IPS-11a (cell line): ENCODE measurements around the gene DGCR2.
"Not testable (repeated sequence)": the region's sequence is repeated elsewhere in the genome, so short reads cannot be mapped to it uniquely, and the experiment has no call there.

ENCODE experiments used
- H3K4me3 ChIP-seq: one replicate; pipeline ENCODE4 v1.5.1; 2013; ENCODE audit warnings: low read depth, low read length, control low read depth

Gene DGCR2

DNA sequence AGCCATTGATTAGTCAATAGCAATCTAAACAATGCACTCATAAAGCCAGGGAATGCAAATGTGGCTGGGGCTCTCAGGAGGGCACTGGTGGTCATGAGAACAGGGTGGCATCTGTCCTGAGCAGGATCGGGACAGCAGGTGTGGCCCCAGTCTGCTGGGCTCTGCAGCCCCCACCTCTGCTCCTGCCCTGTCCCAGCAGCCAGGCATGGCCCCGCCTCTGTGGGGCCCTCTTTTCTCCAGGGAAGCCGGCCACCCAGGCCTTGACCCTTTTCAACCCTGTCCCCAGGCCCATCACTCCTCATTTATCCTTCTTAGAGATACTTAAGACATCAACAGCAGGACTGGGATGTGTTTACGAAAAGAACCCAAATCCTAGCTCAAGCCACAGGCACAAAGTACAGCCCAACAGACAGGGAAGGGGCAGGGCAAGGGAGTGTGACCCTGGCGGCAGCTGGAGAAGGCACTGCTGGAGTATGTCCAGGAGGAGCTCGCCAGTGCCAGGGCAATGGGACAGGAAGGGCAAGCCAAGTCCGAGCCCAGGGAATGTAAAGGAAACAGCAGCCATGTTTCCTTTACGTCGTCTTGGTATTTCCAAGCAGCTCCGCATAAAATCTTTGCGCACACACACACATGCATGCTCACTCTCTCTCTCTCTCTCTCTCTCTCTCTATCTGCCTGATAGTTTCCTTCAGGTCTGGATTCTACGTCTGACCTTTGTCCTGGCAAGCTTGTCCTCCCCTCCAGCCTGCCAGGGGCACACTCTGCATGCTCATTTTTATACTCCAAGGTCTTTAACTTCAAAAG is 59.9 kb downstream of the DGCR2 start:
- H3K4me3 ChIP-seq = no peak overlapping the region

DNA sequence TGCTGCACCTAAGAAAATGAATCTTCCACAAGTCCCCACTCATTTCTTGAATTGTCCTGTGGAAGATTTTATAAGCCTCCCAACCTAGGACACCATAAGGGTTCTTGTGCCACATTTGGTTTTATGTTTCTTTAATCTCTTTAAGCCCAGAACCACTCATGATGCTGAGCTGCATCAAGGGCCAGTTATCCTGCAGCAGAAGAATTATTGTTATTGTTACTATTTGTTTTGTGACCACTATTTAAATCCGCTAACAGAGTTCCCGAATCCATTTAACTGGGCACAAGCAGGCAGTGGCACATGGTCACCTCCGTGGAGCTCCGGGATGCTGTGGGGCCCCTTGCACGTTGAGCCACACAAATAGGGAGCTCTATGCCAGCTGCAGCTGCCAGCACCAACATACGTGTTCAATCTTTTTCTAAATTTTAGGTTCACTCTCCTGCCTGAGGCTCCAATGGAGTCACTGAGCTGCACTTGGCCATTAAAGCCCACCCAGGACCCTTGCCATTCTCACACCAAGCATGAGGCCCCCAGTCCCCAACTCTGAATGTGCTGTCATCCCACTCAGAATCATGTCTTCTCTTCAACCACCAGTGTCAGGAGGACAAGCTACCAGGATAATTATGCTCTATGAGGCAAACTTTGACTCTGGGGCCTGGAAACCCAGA is 60.6 kb downstream of the DGCR2 start:
- no peak overlapping the region for H3K4me3 ChIP-seq

DNA sequence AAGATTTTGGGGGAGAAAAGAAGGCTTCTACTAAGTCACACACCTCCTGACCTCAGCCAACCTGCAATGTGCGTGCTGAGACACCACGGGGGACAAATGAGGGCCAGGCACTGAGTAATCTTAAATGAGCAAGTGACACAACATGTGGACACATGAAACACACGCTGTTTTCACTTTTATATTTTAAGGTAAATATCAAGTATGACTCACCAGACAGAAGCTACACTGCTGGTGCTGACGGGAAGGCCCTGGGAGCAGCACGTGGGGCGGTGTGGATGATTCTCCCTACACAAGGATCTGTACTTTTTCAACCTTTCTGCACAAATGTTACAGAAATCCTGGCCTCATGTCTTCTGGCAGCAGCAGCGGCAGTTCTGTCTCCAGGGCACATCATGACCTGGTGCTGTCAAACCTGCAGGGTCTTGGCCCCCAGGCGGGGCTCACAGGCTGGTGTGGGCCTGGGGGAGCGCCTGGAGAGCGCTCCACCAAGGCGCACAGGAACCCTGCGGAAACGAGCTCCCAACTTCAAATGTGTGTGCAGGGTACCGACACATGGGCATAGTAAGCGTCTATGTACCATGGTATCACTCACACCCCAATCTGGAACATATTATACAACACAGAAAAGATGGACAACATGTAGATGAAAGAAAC is 61.7 kb downstream of the DGCR2 start:
- no peak overlapping the region for H3K4me3 ChIP-seq

DNA sequence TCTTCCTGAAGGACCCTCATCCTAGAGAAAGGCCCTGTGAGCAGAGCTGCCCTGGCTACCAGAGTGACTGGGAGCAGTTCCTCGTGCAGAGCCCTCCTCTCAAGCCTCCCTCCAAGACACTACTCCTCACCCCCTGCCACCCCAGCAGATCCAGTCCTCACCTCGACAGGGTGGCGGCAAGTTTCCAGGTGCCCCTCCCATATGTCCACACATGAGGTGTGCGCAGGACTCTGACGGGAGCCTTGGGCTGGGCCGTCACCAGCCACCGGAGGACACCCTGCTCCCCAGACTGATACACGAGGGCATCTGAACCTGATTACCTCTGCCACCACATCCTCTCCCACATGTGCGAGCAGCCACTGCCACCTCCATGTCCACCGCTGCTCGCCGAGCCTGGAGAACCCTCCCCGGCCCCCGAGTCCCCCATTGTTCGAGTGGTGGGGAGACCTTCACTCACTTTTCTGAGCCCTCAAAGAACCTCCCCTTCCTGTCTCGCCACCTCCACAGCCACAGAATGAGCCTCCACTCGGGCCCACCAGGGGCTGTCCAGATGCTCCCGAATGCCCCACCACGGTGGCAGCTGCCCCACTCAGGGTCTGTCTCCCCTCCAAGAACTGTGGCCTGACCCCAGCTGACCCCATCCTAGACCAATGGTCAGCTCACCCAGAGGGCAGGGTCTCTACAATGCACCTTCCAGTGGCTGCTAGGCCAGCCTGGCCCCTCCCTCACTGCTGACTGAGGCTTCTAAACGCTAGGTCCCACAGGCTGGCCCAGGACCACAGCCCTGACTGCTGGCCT is 62.5 kb downstream of the DGCR2 start:
- H3K4me3 ChIP-seq = no peak overlapping the region

DNA sequence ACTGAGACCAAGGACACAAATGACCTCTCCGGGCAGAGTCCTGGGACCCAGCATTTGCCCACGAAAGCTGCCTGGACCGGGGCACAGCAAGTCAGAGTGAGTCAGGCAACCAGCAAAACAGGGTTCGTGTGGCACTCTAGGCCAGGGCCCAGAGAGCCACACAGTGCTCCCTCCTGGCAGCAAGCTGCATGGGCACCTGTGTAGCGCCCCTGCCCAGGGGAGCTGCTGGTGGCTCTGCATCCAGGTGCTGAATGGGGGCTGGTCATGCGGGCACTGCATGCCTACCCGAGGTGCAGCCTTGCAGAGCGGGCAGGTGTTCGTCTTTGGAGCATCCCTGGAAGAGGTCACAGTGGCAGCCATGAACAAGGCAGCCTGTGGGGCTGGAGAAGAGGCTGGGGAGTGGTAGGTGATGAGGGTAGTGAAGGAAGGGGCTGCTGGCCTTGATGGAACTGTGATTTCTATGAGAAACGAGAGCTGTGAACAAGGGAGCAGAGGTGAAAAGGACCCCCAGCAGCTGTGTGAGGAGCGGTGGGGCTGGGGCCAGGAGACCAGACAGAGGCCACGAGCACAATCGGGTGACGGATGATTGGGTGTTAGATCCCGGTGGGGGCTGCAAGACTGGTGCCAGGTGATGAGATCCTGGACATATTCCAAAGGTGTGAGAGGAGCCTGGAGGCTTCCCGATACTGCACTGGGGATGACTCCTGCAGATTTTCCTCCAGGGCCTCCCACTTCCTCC is 63.3 kb downstream of the DGCR2 start:
- H3K4me3 ChIP-seq = no peak overlapping the region

DNA sequence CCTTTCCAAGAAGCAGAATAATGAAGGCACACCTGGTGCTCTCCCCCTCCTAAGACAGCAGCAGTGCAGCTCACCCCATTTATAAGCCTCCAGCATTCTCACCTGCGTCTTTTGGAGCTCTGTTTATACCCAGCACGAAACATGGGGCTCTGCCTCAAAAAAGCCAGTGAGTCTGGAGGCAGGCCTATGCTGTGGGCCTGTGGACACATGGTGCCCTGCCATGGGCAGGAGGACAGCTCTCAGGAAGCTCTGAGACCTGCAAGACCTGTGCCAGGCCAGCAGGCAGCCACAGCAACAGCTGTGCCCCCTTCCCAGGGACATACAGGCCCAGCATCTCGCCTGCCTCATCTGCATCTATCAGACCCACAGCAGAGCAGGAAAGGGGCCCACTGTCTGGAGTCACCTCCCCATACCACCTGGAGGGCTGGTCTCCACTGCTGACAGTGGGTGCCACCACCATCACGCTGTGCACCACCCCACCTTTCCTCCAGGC is 64.2 kb downstream of the DGCR2 start:
- no peak overlapping the region for H3K4me3 ChIP-seq

DNA sequence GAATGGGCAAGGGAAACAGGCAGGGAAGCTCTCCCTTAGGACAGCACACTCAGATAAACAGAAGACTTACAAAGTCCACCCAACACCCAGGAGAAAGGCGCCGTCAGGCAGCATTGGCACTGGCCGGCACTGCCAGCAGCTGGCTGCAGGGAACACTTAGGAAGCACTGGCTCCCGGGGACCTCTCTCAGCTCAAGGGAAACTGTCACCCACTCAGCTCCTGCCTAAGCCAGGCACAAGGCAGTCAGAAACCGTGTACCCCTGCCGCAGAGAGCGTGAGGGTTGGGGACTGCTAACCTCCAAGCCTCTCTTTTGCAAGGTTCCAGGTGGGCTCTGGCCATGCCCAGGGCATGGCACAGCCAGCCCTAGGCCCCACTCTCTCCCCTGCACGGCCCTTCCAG is 64.7 kb downstream of the DGCR2 start:
- no peak overlapping the region for H3K4me3 ChIP-seq

DNA sequence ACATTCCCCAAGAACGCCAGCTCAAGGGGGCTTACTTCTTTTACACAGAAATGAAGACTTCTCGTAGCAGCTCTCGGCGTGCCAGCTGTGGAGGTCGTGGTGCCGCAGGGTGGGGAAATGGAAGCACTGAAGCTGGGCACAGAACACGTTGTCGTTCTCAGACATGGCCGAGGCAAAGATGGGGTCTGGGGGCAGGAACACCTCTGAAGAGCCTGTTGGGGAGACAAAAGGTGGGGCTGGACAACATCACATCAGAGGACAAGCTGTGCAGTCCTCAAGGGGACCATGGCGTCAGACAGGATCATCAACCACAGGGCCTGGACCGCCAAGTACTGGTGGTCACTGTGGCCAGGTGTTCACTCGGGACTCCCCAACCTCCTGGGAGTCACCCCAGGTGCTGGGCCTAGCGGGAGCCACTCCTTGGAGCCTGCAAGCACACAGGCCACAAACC is 65.2 kb downstream of the DGCR2 start:
- H3K4me3 ChIP-seq = no peak overlapping the region

DNA sequence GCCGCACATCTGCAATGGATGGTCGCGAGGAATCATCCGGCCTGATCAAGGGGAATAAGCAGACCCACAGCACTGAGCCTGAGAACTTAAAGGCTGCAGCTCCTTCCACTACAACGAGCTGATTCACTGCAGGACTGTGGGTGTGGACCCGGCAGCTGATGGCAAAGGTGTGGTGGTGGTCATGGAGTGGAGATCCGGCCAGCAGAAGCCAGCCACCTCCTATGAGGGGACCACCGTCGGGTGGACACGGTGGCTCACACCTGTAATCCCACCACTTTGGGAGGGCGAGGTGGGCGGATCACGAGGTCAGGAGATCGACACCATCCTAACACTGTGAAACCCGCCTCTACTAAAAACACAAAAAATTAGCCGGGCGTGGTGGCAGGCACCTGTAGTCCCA is 66.4 kb downstream of the DGCR2 start:
- no peak overlapping the region for H3K4me3 ChIP-seq

DNA sequence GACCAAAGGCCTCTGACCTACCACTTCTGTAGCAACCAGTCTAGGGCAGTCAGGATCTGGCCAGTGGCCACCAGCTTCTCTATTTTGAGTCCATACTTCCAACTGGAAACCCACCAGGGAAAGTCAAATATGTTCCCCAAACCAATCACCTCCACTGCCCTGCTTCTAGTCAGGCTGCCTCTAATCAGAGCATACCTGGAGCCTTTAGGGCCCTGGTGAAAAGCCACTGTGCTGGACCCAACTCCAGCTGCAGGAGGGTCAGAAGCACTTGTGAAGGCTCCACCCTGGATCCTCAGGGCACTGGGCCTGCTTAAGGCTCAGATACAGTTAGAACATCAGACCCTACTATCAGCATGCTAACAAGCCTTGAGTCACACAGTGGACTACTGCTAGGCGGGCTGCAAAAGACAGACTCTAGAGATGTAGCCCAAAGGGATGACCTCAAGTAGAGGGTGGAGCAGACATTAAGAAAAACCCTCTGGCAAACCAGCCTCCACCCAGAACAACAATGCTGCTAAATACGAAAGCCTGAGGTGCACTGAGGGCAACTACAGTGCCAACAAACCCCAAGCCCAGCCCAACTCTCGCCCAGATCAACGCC is 69.2 kb downstream of the DGCR2 start:
- no peak overlapping the region for H3K4me3 ChIP-seq

DNA sequence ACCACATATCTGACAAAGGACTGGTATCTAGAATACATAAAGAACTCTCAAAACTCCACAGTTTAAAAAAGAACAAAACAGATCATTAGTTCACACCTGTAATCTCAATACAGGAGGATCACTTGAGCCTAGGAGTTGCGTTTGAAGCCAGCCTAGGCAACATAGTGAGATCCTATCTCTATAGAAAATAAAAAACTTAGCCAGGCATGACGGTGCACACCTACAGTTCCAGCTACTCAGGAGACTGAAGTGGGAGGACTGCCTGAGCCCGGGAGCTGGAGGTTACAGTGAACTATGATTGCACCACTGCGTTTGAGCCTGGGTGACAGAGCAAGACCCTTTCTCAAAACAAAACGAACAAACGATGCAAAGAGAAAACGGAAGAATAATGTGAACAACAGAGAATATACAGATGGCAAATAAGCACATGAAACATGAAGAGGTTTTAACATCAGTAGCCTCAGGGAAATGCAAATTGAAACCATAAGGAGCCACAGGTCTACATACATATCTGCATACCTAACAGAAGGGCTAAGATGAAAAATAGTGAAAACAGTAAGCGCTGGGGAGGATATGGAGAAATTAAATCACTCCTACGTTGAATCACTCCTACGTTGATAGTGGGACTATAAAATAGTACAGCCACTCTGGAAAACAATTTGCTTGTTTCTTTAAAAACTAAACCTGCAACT is 70.7 kb downstream of the DGCR2 start:
- no peak overlapping the region for H3K4me3 ChIP-seq

DNA sequence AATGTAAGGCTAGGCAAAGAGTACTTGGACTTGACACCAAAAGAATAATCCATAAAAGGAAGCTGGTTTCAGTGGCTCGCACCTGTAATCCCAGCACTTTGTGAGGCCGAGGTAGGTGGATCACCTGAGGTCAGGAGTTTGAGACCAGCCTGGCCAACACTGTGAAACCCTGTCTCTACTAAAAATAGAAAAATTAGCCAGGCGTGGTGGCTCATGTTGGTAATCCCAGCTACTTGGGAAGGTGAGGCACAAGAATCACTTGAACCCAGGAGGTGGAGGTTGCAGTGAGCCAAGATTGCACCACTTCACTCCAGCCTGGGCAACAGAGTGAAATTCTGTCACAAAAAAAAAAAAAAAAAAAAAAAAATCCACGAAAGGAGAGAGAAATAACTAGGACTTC is 71.4 kb downstream of the DGCR2 start:
- not testable (repeated sequence) for H3K4me3 ChIP-seq

DNA sequence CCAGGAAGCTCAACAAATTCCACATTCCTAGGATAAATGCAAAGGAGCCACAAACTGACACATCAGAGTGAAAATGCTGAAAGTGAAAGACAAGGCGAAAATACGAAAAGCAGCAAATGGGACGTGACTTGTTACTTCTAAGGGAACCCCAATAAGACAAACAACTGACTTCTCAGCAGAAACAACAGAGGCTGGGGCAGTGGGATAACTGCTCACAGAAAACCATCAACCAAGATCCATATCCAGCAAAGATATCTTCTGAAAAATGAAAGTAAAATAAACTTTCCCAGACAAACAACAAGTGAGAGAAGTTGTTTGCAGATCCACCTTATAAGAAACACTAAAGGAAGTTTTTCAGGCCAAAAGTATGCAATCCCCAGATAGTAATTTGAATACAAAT is 72.1 kb downstream of the DGCR2 start:
- H3K4me3 ChIP-seq = no peak overlapping the region

DNA sequence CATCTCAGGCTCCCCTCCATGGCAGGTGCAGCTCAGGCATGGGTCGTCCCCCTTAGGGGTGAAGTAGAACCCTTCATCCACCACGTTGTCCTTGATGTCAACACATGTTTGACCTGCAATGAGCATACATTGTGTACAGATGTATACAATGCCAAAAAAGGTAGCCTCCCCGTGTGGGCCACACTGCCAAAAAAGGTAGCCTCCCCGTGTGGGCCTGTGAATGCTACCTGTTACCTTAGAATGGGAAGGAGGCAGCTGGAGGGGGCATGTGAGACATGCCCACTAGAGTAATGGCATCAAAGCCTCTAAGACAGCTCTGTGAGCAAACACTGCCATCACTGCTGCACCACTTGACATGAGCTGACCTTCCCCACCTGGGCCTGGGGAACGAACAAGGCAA is 73.7 kb downstream of the DGCR2 start:
- no peak overlapping the region for H3K4me3 ChIP-seq

DNA sequence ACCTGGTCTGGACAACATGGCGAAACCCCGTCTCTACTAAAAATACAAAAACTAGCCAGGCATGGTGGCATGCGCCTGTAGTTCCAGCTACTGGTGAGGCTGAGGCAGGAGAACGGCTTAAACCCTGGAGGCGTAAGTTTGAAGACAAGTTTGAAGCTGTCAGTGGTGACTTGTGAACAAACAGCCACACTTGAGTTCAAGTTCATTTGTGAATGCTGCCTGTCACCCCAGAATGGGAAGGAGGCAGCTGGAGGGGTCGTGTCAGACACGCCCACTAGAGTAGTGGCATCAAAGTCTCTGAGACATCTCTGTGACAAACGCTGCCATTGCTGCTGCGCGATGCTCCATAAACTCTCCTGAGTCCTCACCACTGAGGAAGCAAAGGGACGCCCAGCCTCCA is 74.2 kb downstream of the DGCR2 start:
- H3K4me3 ChIP-seq = no peak overlapping the region

DNA sequence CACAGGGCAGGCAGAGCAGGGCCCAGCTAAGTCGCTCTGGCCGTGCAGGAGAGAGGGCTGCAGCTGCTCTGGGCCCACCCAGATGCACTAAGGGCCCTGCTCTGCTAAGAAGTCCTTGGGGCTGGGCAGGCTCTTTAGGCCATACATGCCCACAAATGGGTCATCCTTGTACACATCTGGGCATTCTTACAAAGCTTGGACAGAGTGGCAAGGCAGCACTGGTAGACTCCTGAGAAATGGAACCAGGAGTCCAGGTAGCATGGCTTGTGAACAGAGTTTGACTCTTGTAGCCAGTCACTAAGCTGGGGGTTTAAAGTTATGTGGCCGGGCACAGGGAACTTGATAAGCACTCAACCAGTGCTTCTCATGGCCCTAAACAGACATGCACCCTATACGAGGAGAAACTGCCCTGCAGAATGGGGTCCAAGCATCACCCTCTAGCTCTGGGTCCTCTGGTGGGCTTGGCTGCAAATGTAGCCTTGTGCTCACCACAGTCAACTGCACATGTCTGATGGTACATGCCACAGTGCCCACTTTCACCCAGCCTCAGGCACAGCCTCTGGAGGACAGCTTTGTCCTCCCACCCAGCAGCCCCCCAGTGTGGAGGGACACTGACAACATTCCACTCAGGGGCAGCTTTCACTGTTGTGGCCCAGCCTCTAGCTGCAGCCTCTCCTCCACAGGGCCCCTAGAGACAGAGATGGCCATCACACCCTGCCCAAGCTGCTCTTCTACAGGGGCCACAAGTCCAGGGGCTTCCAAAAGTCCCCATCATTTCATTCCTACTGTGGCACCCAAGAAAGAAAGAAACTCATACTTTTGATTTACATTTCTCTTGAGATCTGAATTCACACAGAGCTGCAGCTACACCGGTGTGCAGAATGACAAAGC is 75.2 kb downstream of the DGCR2 start:
- H3K4me3 ChIP-seq = no peak overlapping the region

DNA sequence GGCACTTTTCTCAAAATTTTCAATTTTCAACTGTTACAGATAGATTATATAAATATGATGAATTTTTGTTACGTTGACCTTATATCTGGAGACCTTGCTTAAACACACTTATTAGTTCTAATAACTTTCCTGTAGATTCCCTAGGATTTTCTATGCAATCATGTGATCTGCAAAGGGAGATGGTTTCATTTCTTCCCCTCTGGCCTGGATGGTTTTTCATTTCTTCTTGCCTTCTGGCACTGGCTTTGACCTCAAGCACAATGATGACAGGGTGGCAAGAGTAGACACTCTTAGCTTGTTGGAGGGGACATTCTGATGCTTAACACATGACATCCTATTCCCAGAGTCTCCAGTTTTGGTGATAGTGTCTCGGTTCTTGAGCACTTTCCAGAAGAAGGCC is 75.9 kb downstream of the DGCR2 start:
- H3K4me3 ChIP-seq = no peak overlapping the region

DNA sequence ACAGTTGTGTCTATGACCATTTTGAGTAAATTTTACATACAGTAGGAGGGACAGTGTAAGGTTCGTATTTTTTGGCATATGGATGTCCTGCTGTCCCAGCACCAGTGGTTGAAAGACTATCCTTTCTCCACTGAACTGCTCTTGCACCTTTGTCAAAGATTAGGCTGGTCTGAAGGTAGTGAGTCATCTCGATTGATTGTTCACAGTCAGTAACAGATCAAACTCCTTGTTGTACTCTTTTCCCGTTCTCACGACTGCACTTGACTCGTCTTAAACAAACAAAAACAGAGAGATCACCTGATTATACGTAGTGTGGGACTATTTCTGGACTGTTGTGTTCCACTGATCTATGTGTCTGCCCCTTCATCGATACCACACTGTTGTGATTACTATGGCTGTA is 77.1 kb downstream of the DGCR2 start:
- no peak overlapping the region for H3K4me3 ChIP-seq
